ENCODE measurements around the gene RIN3. TPM values are rescaled to one million over a fixed set of nuclear protein-coding genes. Genes with fewer than 3 reads are reported as not detected.

The RIN3 gene
- total and polyA plus RNA-seq, 2 of the 4 experiments (the other 2 are of a cell fraction) = 2.5 to 11.1 TPM

- Histone ChIP-seq H3K27ac (ENCODE audit: insufficient read depth, low read length) (peak overlapping the region; percentile 7; the same call in 1 of the 2 replicates), H4K8ac (ENCODE audit: low read depth in 2 of 2, low read length in 2 of 2) (peak overlapping the region in 1 of 2 experiments; percentile 36; a peak in 1 of 4 replicates), H3K14ac (replicated peaks; ENCODE audit: low read depth, low read length) (peak overlapping the region; percentile 61; the same call in 1 of the 2 replicates), H3K4me3 (ENCODE audit: insufficient read depth, low read depth, low read length) (no peak overlapping the region), H3K56ac (ENCODE audit: extremely low read depth, insufficient read depth, low read length) (no peak overlapping the region), H3K4ac (ENCODE audit: low read depth, low read length) (0 out of 2 replicates have a peak overlapping the region, but pooled peaks have one; percentile 14), H2AK5ac (ENCODE audit: low read depth, low read length) (peak overlapping the region; percentile 27), H2BK120ac (ENCODE audit: low read depth, low read length) (peak overlapping the region; percentile 85; the same call in 1 of the 2 replicates), H2AFZ (replicated peaks; ENCODE audit: low read length, poor library complexity) (peak overlapping the region; percentile 77), H2BK15ac (ENCODE audit: low read depth, low read length) (no peak overlapping the region), H4K5ac (ENCODE audit: low read depth, low read length) (no peak overlapping the region), H4K20me1 (ENCODE audit: insufficient read depth, low read length) (no peaks in the 10 kb centered on the region), H3K18ac (ENCODE audit: low read depth, low read length) (no peak overlapping the region), H3K9me1 (ENCODE audit: insufficient read depth, low read length) (peaks cover 3% of the 10 kb centered on the region; the same call in 1 of the 2 replicates), H2BK20ac (ENCODE audit: low read depth, low read length) (peak overlapping the region; percentile 88), H3K23ac (ENCODE audit: low read depth, low read length) (peak overlapping the region; percentile 1; the same call in 1 of the 2 replicates), H2AK9ac (replicated peaks; ENCODE audit: low read depth, low read length, poor library complexity) (peak overlapping the region; percentile 60), H3K27me3 (ENCODE audit: control insufficient read depth, insufficient read depth, low read length) (no peaks in the 10 kb centered on the region), H3K9me3 (ENCODE audit: control insufficient read depth, insufficient read depth, low read length) (no peaks in the 10 kb centered on the region), H2BK5ac (ENCODE audit: low read depth, low read length, poor library complexity, severe bottlenecking) (peak overlapping the region; percentile 17), H3K36me3 (ENCODE audit: control insufficient read depth, insufficient read depth, low read length) (no peaks in the 10 kb centered on the region), H3K4me2 (ENCODE audit: low read depth, low read length) (no peak overlapping the region), H3K9ac (ENCODE audit: low read depth, low read length) (no peak overlapping the region), H3K4me1 (ENCODE audit: control insufficient read depth, insufficient read depth, low read length) (peaks cover 11% of the 10 kb centered on the region), H3K79me1 (ENCODE audit: low read depth in 1 of 2, low read length in 2 of 2) (no peaks in the 10 kb centered on the region), H4K91ac (ENCODE audit: insufficient read depth, low read depth, low read length) (no peak overlapping the region)
- no TSS peak for BruUV-seq (replicated peaks)
- in situ Hi-C loops (cut with MboI; ENCODE audit: low sequenced_read_pairs) = no loop called here
- no CpG with 5 or more reads among the region's 3 CpGs for WGBS, 2 experiments (ENCODE audit: extremely low coverage in 2 of 2, insufficient read length in 1 of 2)
- intact Hi-C loops (cut with micrococcal nuclease) = no loop called here
- DNase-seq (peak; percentile 16), ATAC-seq (ENCODE audit: low read depth) (no peak)
- dilution Hi-C loops (cut with HindIII; ENCODE audit: low sequenced_read_pairs, unreplicated experiment) = no loop called here
- TF ChIP-seq MAFK (IDR thresholded peaks at IDR 0.05; ENCODE audit: low read depth, low read length) (no peak), FOS (IDR thresholded peaks at IDR 0.05; ENCODE audit: low read depth, low read length) (no peak), RFX5 (IDR thresholded peaks at IDR 0.05; ENCODE audit: low read depth, low read length) (no peak), CHD1 (IDR thresholded peaks at IDR 0.05; ENCODE audit: low read depth, low read length) (no peak), RCOR1 (IDR thresholded peaks at IDR 0.05; ENCODE audit: insufficient replicate concordance, low read length) (no peak), BHLHE40 (IDR thresholded peaks at IDR 0.05; ENCODE audit: low read depth, low read length) (no peak), CEBPB (IDR thresholded peaks at IDR 0.05; ENCODE audit: low read depth, low read length) (no peak), NFE2L2 (IDR thresholded peaks at IDR 0.05; ENCODE audit: low read depth, low read length) (no peak)
- ChIA-PET CTCF (interaction anchor here (0.6 to 3.9 kb wide), 3 partner anchors 12 to 256 kb away, joined by 3 to 15 read pairs (median 3); no protein-coding TSS in a partner anchor), POLR2A (ENCODE audit: unreplicated experiment) (interaction anchor here (0.6 kb wide), 1 partner anchor 143 kb away, joined by 6 read pairs; no protein-coding TSS in a partner anchor)
Observed at GRCh38 chr14:92473969-92474535, 39.5 kb upstream of the RIN3 start.
